Mesothelial cell of epicardium (in vitro differentiated cells): ENCODE measurements around the gene ATP4B. TPM values are rescaled to one million over a fixed set of nuclear protein-coding genes. Genes with fewer than 3 reads are reported as not detected.

Experiments
- DNase-seq, 2 experiments: peaks; one replicate each; pipeline ENCODE4 v3.0.0; 2021; ENCODE audit warnings: low spot score in 2 of 2; ENCODE audit not compliant: unreplicated experiment in 2 of 2
- H3K27ac Mint-ChIP-seq: 2 replicates; pipeline ENCODE4 v1.8.0; 2021; ENCODE audit warnings: mixed read lengths
- H3K27me3 Mint-ChIP-seq: 2 replicates; pipeline ENCODE4 v1.8.0; 2021; ENCODE audit warnings: low read depth, mixed read lengths
- H3K36me3 Mint-ChIP-seq: 2 replicates; pipeline ENCODE4 v1.8.0; 2021; ENCODE audit warnings: mixed read lengths
- H3K4me1 Mint-ChIP-seq: 2 replicates; pipeline ENCODE4 v1.8.0; 2021; ENCODE audit warnings: mixed read lengths
- H3K4me3 Mint-ChIP-seq: 2 replicates; pipeline ENCODE4 v1.8.0; 2021; ENCODE audit warnings: mild to moderate bottlenecking, moderate library complexity, mixed read lengths
- H3K9me3 Mint-ChIP-seq: 2 replicates; pipeline ENCODE4 v1.8.0; 2021; ENCODE audit warnings: mixed read lengths
- CTCF ChIP-seq: fragments of 200-600 bp; sonication (generic); IDR thresholded peaks from one replicate; pipeline ENCODE4 v1.5.0; 2021; ENCODE audit warnings: antibody characterized with exemption; ENCODE audit not compliant: unreplicated experiment
- total RNA-seq: library from RNA; stranded (reverse); gene quantifications from 3 replicates; pipeline ENCODE4 v1.2.1, GENCODE V29; 2021

Gene ATP4B
- total RNA-seq, 1 donor from 2014 or later = not detected

DNA sequence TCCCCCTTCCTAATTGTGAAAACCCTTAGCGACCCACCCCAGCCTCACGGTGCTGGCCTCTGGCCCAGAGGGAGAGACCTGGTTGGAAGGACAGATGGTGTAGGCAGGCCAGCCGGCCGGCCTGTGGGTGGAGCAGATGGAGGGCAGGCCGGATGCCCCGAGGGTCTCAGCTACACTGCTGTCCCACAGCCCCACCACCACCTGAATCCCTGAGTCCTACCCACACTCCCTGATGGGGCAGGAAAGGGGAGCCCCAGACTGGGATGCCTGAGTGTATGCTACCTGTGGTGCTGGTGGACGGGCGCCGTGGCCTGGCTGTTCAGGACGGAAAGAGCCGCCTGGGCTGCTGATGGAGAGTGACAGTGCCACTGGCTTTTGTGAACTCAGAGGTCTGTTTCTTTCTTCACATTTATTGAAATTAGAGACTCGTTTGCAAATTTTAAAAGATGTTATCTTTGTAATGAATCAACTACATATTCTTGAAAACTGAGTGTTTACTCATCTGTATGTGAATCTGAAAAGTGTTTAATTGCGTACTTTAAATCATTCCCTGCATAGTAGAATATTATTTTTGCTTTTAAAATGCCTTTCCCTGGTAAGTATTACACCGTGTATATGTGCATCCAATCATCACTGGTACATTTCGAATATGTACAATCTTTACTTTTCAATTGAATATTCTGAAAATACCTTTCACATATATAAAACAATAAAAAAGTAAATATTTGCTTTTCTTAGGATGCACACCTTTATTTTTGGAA lies 37.8 kb downstream of the ATP4B start:
- H3K9me3 Mint-ChIP-seq = no peaks in the 10 kb centered on the region
- H3K4me1 Mint-ChIP-seq = peaks cover 14% of the 10 kb centered on the region
- no peak for DNase-seq
- no peak for TF ChIP-seq CTCF
- H3K27ac Mint-ChIP-seq = peak overlapping the region; percentile 21
- peaks cover 26% of the 10 kb centered on the region for H3K36me3 Mint-ChIP-seq
- no peak overlapping the region for H3K4me3 Mint-ChIP-seq
- no peaks in the 10 kb centered on the region for H3K27me3 Mint-ChIP-seq

- no peaks in the 10 kb centered on the region for H3K9me3 Mint-ChIP-seq
- TF ChIP-seq CTCF = no peak
- H3K27me3 Mint-ChIP-seq = no peaks in the 10 kb centered on the region
- H3K27ac Mint-ChIP-seq = peak overlapping the region; percentile 32
- H3K4me3 Mint-ChIP-seq = no peak overlapping the region
- DNase-seq = no peak
- peaks cover 14% of the 10 kb centered on the region for H3K4me1 Mint-ChIP-seq
- H3K36me3 Mint-ChIP-seq = peaks cover 18% of the 10 kb centered on the region
Observed at GRCh38 chr13:113618455-113618854, 39.5 kb downstream of the ATP4B start.

DNA sequence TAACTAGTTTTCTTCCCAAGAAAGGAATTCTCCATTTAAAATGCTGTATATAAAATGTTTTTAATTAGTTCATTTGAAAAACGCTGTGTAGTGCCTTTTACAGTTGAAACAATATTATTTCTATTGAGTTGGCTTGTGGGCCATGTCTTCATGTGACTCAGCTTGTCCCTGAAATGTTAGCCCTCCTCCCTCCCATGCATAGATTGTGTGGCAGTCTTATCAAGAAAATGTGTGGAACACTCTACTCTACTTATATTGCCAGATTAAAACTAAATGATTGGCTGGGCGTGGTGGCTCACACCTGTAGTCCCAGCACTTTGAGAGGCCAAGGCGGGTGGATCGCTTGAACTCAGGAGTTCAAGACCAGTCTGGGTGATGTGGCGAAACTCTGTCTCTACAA lies 40.0 kb downstream of the ATP4B start:
- H3K27ac Mint-ChIP-seq = peak overlapping the region; percentile 32
- no peak for TF ChIP-seq CTCF
- H3K36me3 Mint-ChIP-seq = peaks cover 13% of the 10 kb centered on the region
- no peak overlapping the region for H3K4me3 Mint-ChIP-seq
- no peaks in the 10 kb centered on the region for H3K27me3 Mint-ChIP-seq
- H3K9me3 Mint-ChIP-seq = no peaks in the 10 kb centered on the region
- no peak for DNase-seq
- H3K4me1 Mint-ChIP-seq = peaks cover 14% of the 10 kb centered on the region

DNA sequence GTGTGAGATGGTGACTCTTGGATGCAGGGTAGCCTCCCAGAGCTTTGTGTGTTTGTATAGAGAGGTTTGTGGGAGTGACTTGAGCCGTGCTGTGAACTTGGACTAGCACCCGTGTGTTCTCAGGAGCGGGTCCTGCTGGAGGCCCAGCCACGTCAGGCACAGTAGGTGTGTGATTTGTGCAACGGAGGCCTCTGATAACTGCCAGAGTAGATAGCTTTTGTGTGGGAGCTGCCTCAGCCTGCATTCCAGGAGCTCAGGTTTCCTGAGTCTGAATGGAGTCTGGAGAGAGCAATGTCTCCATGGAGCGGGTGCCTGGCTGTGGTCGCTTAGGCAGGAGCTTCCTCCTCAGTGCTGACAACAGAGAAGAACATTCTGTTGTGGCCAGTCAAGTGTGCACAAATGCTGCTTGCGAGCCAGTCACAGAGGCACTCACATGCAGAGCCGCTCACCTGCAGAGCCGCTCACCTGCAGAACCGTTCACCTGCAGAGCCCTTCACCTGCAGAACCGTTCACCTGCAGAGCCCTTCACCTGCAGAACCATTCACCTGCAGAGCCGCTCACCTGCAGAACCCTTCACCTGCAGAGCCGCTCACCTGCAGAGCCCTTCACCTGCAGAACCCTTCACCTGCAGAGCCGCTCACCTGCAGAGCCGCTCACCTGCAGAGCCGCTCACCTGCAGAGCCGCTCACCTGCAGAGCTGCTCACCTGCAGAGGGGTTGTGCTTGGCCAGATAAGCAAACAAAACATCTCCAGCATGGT lies 40.8 kb downstream of the ATP4B start:
- H3K4me1 Mint-ChIP-seq = peaks cover 18% of the 10 kb centered on the region
- no peaks in the 10 kb centered on the region for H3K9me3 Mint-ChIP-seq
- peaks cover 6% of the 10 kb centered on the region for H3K36me3 Mint-ChIP-seq
- H3K4me3 Mint-ChIP-seq = no peak overlapping the region
- TF ChIP-seq CTCF = no peak
- peak overlapping the region; percentile 93 for H3K27ac Mint-ChIP-seq
- peak in 1 of 2 experiments; percentile 60 for DNase-seq
- H3K27me3 Mint-ChIP-seq = no peaks in the 10 kb centered on the region

DNA sequence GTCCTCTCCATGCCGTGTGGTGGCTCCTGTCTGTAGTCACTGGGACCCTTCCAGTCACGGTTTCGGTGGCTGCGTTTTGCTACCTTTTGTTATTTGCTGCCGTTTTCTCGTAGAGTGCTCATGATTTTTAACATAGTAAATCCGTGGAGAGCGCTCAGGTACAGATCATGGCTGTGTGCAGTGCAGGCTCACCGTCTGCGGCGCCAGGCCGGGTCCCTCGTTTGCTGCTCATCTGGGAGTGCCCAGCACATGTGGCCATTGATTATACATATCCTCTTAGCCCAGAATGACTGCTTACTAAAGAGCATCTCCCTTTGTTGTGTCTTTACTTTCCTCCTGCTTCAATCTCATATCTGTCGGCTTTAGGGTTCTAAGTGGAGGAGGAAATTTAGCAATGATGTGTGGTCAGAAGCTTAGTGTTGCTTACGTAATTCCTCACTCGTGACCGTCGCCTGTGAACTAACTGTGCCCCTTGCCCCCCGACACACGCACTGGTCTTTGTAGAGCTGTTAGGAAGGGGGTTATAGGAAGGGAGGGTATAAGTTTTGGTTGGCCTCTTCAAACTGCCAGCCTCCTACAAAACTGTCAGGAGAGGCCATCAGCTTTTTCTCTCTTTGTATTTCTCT lies 41.6 kb downstream of the ATP4B start:
- DNase-seq = no peak
- TF ChIP-seq CTCF = no peak
- peak overlapping the region; percentile 93 for H3K27ac Mint-ChIP-seq
- H3K4me3 Mint-ChIP-seq = no peak overlapping the region
- H3K27me3 Mint-ChIP-seq = no peaks in the 10 kb centered on the region
- peaks cover 18% of the 10 kb centered on the region for H3K4me1 Mint-ChIP-seq
- no peaks in the 10 kb centered on the region for H3K9me3 Mint-ChIP-seq
- H3K36me3 Mint-ChIP-seq = peaks cover 4% of the 10 kb centered on the region
